Dendritic cell treated with granulocyte-macrophage colony-stimulating factor and Interleukin-4, amounts not matched to agents 40 ng/mL and 50 ng/mL, for 4 days (primary cell): Measurements from ENCODE around the gene PARD3.
"Not testable (repeated sequence)": the region's sequence is repeated elsewhere in the genome, so short reads cannot be mapped to it uniquely, and the experiment has no call there.

Source experiments
- H3K27ac Mint-ChIP-seq: one replicate; pipeline ENCODE4 v1.8.0; 2022; ENCODE audit warnings: mild to moderate bottlenecking, mixed read lengths
- H3K27me3 Mint-ChIP-seq: one replicate; pipeline ENCODE4 v1.8.0; 2022; ENCODE audit warnings: mild to moderate bottlenecking, mixed read lengths
- H3K36me3 Mint-ChIP-seq: one replicate; pipeline ENCODE4 v1.8.0; 2022; ENCODE audit warnings: low read depth, mixed read lengths
- H3K4me1 Mint-ChIP-seq: one replicate; pipeline ENCODE4 v1.8.0; 2022; ENCODE audit warnings: low read depth, mixed read lengths
- H3K4me3 Mint-ChIP-seq: one replicate; pipeline ENCODE4 v1.8.0; 2022; ENCODE audit warnings: mild to moderate bottlenecking, moderate library complexity, mixed read lengths
- H3K9me3 Mint-ChIP-seq: one replicate; pipeline ENCODE4 v1.8.0; 2022; ENCODE audit warnings: mixed read lengths
- intact Hi-C: fragments of 100-400 bp; cut with micrococcal nuclease; formaldehyde crosslinking; loops from one replicate; pipeline ENCODE4 v1.15.0; 2022

The PARD3 gene

DNA sequence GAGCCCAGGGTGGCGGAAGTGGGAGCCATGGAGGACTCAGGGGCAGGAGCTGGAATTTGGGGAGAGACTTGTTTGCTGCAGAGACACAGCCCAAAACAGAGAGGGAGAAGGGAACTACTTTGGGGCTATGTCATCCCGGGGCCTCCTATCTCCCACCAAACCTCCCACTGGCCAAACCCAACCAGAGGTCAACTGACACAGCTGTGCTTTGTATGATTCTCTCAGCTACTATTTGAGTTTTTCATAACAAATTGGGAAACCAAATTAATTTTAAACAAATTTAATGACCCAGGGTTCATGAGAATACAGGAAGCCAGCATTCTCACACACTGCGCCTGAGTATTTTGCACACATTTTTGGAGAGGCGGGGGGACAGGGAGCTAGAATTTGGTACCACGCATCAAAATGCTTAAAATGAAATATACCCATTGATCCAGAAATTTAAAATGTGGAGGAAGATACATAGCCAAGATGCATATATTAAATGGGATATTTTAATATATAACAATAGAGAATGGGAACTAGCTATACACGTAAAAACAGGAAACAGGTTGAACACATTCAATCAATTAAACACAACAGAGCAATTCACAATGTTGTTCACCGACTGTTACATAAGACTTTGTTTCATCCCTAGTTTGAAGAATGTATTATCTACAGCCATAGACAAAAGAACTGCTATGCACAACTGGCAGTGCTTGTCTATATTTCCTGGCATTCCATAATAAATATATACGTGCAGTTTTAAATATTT lies 105.3 kb downstream of the PARD3 start:
- no peaks in the 10 kb centered on the region for H3K9me3 Mint-ChIP-seq
- H3K27me3 Mint-ChIP-seq: peaks cover 55% of the 10 kb centered on the region
- no peak overlapping the region for H3K27ac Mint-ChIP-seq
- H3K4me1 Mint-ChIP-seq: no peaks in the 10 kb centered on the region
- intact Hi-C loops: no loop called here
- no peak overlapping the region for H3K4me3 Mint-ChIP-seq
- H3K36me3 Mint-ChIP-seq: no peaks in the 10 kb centered on the region

DNA sequence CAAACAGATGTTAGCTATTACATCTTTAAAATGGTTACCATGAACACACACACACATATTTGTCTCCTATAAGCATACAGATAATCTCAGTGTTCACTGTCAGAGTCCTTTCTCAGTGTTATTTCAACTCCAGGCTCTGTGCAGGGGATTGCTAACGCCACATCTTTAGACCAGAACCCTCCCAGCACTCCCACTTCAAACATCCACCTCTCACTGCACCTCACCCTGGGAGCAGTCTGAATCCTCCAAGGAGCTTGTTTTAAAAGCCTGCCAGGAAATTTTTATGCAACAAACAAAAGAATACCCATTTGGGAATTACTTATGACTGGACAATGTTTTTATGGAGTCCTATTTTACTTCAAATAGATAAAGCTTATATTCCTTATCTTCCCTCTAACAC lies 107.4 kb downstream of the PARD3 start:
- H3K27ac Mint-ChIP-seq: no peak overlapping the region
- H3K36me3 Mint-ChIP-seq: no peaks in the 10 kb centered on the region
- H3K4me3 Mint-ChIP-seq: no peak overlapping the region
- H3K9me3 Mint-ChIP-seq: no peaks in the 10 kb centered on the region
- intact Hi-C loops: no loop called here
- H3K27me3 Mint-ChIP-seq: peaks cover 50% of the 10 kb centered on the region
- no peaks in the 10 kb centered on the region for H3K4me1 Mint-ChIP-seq

DNA sequence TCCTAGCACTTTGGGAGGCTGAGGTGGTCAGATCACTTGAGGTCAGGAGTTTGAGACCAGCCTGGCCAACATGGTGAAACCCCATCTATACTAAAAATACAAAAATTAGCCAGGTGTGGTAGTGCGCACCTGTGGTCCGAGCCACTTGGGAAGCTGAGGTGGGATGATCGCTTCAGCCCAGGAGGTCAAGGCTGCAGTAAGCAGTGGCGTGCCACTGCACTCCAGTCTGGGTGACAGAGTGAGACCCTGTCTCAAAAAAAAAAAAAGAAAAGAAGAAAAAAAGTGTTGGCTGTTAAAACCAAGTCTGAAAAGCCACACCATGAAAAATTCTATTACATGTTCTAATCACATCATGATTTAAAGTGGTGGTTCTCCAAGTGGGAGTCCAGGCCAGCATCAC lies 108.1 kb downstream of the PARD3 start:
- peaks cover 49% of the 10 kb centered on the region for H3K27me3 Mint-ChIP-seq
- H3K4me1 Mint-ChIP-seq, H3K27ac Mint-ChIP-seq, H3K36me3 Mint-ChIP-seq, H3K9me3 Mint-ChIP-seq, H3K4me3 Mint-ChIP-seq, intact Hi-C loops: not testable (repeated sequence)

DNA sequence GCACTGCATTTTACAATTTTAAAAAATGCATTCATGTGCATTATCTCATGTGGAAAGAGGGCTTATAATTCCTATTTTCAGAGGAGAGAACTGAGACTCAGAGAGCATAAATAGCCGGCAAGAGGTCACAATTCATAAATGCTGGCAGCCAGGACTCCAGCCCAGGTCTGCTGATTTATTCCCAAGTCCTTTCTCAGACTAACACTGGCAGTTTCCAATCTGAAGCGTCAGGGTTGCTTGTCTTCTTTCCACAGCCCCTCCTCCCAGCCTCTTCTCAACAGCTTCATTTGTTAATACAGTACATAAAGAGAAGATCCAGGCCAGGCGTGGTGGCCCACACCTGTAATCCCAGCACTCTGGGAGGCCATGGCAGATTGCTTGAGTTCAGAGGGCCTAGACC lies 108.9 kb downstream of the PARD3 start:
- Mint-ChIP-seq H3K36me3 (no peaks in the 10 kb centered on the region), H3K27me3 (peaks cover 49% of the 10 kb centered on the region), H3K27ac (no peak overlapping the region), H3K4me3 (no peak overlapping the region), H3K4me1 (no peaks in the 10 kb centered on the region), H3K9me3 (no peaks in the 10 kb centered on the region)
- intact Hi-C loops: no loop called here

DNA sequence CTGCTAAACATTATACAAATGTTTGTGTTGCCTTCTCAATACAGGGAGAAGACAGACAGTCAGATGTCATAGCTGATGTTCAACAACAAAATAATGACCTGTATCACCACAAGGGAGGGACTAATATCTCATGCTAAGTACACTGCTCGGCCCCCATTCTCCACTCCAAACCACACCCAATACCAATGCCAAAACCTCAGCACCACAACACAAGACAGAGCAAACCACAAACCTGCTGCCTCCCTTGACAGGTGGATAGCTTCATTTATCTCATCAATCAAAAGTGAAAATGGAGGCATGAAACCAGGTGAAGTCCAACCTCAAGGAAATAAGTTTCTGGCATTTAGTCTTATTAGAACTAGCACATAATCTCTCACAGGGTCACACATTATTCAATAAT lies 109.5 kb downstream of the PARD3 start:
- Mint-ChIP-seq H3K9me3 (no peaks in the 10 kb centered on the region), H3K4me1 (no peaks in the 10 kb centered on the region), H3K27me3 (peaks cover 46% of the 10 kb centered on the region), H3K36me3 (no peaks in the 10 kb centered on the region), H3K27ac (no peak overlapping the region), H3K4me3 (no peak overlapping the region)
- intact Hi-C loops: no loop called here

DNA sequence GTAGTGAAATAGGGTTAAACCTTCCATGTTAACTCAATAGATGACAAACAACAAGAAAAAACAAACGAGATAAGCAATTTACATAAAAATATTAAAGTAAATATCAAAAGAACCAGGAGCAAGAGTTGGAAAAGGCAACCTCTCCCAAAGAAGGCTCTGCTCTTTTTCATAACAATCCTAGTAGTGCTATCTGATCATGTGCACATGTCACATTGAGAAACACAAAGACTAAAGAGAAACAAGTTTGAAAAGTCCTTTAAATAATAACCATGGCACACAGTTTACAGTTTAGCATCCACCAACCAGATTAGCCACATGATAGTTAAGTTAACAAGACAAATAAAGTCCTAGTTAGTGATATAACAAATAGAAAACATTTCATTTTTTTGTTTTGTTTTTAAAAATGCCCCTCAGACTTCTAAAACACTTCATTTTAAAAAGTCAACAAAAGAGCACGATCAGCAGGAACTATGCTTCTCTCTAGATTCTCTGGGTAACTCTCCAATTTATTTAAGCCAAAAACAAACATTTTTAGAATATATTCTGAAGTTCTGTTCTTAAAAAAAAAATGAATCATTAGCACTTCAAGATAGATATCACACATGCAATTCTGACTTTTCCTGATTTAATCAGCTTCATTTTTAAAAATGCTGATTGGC lies 110.4 kb downstream of the PARD3 start:
- peaks cover 42% of the 10 kb centered on the region for H3K27me3 Mint-ChIP-seq
- H3K27ac Mint-ChIP-seq: no peak overlapping the region
- no peak overlapping the region for H3K4me3 Mint-ChIP-seq
- intact Hi-C loops: no loop called here
- H3K9me3 Mint-ChIP-seq: no peaks in the 10 kb centered on the region
- H3K36me3 Mint-ChIP-seq: no peaks in the 10 kb centered on the region
- no peaks in the 10 kb centered on the region for H3K4me1 Mint-ChIP-seq

DNA sequence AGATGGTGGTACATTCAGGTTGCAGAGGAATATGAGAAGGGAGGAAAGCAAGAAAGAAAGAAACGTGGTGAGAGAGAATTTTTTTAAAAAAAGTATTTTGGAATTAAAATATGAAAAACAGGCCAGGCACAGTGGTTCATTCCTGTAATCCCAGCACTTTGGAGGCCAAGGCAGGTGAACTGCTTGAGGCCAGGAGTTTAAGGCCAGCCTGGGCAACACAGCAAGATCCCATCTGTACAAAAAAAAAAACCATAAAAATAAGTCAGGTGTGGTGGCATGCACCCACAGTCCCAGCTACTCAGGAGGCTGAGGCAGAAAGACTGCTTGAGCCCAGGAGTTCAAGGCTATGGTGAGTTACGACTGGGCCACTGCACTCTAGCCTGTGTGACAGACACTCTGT lies 112.1 kb downstream of the PARD3 start:
- Mint-ChIP-seq H3K4me1 (no peaks in the 10 kb centered on the region), H3K9me3 (no peaks in the 10 kb centered on the region), H3K27me3 (peaks cover 39% of the 10 kb centered on the region), H3K27ac (no peak overlapping the region), H3K36me3 (no peaks in the 10 kb centered on the region), H3K4me3 (no peak overlapping the region)
- intact Hi-C loops: no loop called here

DNA sequence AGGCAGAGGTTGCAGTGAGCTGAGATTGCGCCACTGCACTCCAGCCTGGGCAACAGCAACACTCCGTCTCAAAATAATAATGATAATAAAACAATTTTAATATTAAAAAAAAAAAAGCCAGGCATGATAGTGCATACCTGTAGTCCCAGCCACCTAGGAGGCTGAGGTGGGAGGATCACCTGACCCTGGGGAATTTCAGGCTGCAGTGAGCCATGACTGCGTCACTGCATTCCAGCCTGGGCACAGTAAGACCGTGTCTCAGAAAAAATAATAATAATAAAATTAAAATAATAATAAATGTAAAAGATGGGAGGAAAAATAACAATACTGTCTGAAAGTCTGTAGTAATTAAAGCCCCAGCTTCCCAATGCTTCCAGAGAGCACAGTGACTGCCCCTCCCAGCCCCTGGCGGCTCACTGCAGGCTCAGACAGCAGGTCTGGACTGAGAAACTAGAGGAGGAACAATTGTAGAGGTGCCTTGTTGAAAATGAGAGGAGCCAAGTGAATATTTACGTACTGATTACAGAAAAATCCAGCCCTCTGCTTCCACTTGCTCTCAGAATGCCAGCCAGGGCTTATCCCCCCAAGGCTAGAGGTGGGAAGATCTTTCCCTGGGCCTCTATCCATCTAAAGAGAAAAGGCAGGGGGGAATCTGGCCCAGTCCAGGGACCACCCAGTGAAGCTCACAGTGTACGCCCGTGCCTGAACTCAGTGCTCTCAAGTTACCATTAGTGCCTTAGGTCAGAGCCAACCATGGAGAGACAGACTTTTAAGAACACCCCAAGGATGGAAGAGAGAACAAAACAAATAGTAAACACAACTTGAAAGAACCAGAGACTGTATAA lies 112.8 kb downstream of the PARD3 start:
- H3K27me3 Mint-ChIP-seq: peaks cover 34% of the 10 kb centered on the region
- intact Hi-C loops: no loop called here
- no peaks in the 10 kb centered on the region for H3K9me3 Mint-ChIP-seq
- H3K4me3 Mint-ChIP-seq: no peak overlapping the region
- no peaks in the 10 kb centered on the region for H3K4me1 Mint-ChIP-seq
- H3K27ac Mint-ChIP-seq: no peak overlapping the region
- no peaks in the 10 kb centered on the region for H3K36me3 Mint-ChIP-seq

DNA sequence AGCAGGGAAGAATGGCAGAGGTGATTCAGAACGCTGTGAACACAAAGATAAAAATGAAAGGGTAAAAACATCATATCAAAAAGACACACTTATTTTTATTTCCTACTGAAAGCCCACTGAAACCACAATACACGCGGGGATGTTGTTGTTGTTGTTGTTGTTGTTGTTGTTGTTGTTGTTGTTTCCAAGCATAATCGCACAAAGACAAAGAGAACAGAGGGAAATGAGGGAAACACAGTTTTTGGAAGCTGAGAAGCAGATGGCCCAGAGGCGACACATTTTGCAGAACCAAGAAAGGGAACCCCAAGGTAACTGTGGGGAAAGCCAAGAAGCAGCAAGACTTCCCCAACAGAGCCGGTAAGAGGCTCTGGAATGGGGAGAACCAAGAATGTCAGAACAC lies 113.9 kb downstream of the PARD3 start:
- Mint-ChIP-seq H3K27ac (no peak overlapping the region), H3K4me3 (no peak overlapping the region), H3K36me3 (no peaks in the 10 kb centered on the region), H3K9me3 (no peaks in the 10 kb centered on the region), H3K27me3 (peaks cover 33% of the 10 kb centered on the region), H3K4me1 (no peaks in the 10 kb centered on the region)
- intact Hi-C loops: no loop called here

DNA sequence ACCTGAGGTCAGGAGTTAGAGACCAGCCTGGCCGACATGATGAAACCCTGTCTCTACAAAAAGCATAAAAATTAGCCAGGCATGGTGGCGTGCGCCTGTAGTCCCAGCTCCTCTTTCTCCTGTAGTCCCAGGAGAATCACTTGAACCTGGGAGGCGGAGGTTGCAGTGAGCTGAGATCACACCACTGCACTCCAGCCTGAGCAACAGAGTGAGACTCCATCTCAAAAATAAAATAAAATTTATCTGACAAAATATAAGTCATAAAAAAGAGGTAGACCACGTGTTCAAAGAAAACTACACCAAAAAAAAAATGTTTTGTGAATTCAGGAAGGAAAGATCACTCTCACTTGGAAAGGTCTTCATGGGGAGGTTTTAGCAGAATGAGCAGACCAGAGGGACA lies 114.3 kb downstream of the PARD3 start:
- H3K27me3 Mint-ChIP-seq: peaks cover 33% of the 10 kb centered on the region
- H3K36me3 Mint-ChIP-seq, intact Hi-C loops, H3K4me1 Mint-ChIP-seq, H3K4me3 Mint-ChIP-seq, H3K9me3 Mint-ChIP-seq, H3K27ac Mint-ChIP-seq: not testable (repeated sequence)

DNA sequence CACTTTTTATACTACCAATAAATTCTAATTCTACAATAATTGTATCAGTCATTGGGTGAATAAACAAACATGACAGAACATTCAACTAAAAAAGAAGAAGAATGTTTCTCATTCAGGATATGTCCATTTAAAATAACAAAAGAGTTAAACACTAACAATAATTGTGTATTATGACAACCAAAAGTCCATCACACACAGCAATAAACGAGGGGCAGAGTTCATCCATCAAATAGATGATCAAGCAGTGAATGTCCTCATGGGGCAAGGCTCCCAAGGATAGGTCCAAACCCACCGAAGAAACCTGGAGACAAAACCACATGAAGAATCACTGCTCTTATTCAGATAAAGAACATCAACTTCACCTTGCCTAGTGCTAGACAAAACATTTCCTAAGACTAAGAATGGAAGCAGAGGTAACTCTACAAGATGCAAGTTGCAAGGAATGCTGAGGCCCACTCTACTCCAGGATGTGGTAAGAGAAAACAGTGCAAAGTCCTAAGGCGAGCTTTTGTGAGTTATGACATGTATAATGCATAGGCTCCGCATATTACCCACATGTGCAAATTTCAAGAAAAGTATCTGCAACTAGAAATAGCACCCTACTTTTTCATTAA lies 115.1 kb downstream of the PARD3 start:
- peaks cover 34% of the 10 kb centered on the region for H3K27me3 Mint-ChIP-seq

DNA sequence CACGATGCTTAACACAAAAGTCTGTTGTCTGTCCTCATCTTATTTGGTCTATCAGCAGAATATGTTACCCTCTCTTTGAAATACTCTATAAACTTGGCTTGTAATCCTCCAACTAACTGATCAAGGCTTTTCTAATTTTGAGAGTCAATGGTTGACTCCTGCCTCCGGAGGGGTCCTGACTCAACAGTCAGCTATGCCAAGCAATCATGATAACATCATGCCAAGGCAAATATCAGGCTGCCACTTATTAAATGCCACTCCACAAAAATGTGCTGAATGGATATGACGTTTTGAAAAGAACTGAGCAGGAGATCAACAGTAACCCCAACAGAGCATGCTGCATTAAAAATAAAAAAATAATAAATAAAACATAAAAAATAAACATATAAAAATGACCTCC lies 116.1 kb downstream of the PARD3 start:
- intact Hi-C loops: no loop called here
- Mint-ChIP-seq H3K27ac (no peak overlapping the region), H3K36me3 (no peaks in the 10 kb centered on the region), H3K27me3 (peaks cover 32% of the 10 kb centered on the region), H3K9me3 (no peaks in the 10 kb centered on the region), H3K4me1 (no peaks in the 10 kb centered on the region), H3K4me3 (no peak overlapping the region)

More for the DNA sequence above, 115.1 kb downstream of the PARD3 start:
- Mint-ChIP-seq H3K36me3 (no peaks in the 10 kb centered on the region), H3K27ac (no peak overlapping the region), H3K4me3 (no peak overlapping the region), H3K4me1 (no peaks in the 10 kb centered on the region), H3K9me3 (no peaks in the 10 kb centered on the region)
- intact Hi-C loops: no loop called here

DNA sequence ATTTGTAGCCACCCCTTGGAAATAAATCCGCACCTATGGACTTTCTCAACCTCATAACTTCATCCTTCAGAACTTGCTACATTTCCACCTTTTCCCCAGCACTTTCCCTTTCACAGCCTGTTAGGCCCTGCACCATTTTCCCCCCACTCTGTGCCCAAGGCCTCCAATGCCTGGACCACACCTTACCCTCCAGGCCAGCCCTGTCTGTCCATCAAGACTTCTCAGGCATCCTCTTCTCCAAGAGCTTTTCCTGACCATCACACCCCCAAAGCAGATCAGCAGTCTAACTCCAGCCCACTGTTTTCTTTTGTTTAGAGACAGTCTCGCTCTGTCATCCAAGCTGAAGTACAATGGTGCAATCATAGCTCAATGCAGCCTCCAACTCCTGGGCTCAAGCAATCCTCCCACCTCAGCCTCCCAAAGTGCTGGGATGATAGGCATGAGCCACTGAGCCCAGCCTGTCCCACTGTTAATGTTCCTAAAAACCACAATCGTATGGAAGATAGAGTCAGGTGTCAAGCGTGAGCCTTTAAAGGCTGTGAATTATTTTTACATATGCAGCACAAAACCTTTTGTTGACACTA lies 116.8 kb downstream of the PARD3 start:
- intact Hi-C loops: no loop called here
- Mint-ChIP-seq H3K27me3 (peaks cover 29% of the 10 kb centered on the region), H3K36me3 (no peaks in the 10 kb centered on the region), H3K4me3 (no peak overlapping the region), H3K27ac (no peak overlapping the region), H3K4me1 (no peaks in the 10 kb centered on the region), H3K9me3 (no peaks in the 10 kb centered on the region)
